Adrenal gland (tissue), 12 donors: ENCODE data around the gene PNRC1. TPM values are rescaled to one million over a fixed set of nuclear protein-coding genes. Genes with fewer than 3 reads are reported as not detected.
A peak's percentile ranks its signal among the peaks of the same experiment; 100 is the strongest.

Source experiments
- DNase-seq, 7 donors: peaks; one replicate each; pipeline ENCODE4 v3.0.0-alpha.2; 2019 to 2020
- H3K27ac ChIP-seq, 5 donors: fragments of 200-600 bp; sonication (generic) in 4 of 5; 1 replicate in 3 of 5; 2 replicates in 2 of 5; pipeline versions ENCODE4 v1.5.1 to v1.8.0; 2016 to 2020; ENCODE audit warnings: mild to moderate bottlenecking in 1 of 5
- H3K27me3 ChIP-seq: fragments of 200-600 bp; 2 replicates; pipeline ENCODE4 v1.8.0; 2021
- H3K36me3 ChIP-seq, 2 donors: fragments of 200-600 bp; replicated peaks in 1 of 2; 1 replicate in 1 of 2; 2 replicates in 1 of 2; pipeline versions ENCODE4 v1.5.1 to v1.8.0; 2018 to 2022
- H3K4me1 ChIP-seq, 2 donors: fragments of 200-600 bp; replicated peaks in 1 of 2; 1 replicate in 1 of 2; 2 replicates in 1 of 2; pipeline versions ENCODE4 v1.5.1 to v1.8.0; 2018 to 2021
- H3K4me3 ChIP-seq, 4 donors: fragments of 200-600 bp; sonication (generic) in 3 of 4; one replicate each; pipeline ENCODE4 v1.5.1; 2016 to 2018
- H3K9me3 ChIP-seq, 3 donors: fragments of 200-600 bp; sonication (generic) in 1 of 3; replicated peaks in 1 of 3; 1 replicate in 2 of 3; 2 replicates in 1 of 3; pipeline versions ENCODE4 v1.5.1 to v1.8.0; 2016 to 2021
- POLR2A ChIP-seq, 2 donors: fragments of 450-650 bp; IDR thresholded peaks; one replicate each; pipeline ENCODE4 v1.6.1; 2017; ENCODE audit warnings: antibody characterized with exemption in 2 of 2, mild to moderate bottlenecking in 2 of 2, moderate library complexity in 1 of 2
- WGBS, 4 donors: extraction: QIAGEN DNeasy Blood & Tissue Kit in 2 of 4; methylation state at CpG; one replicate each; pipeline versions ENCODE4 v1.1.5 to v1.1.7; 2013 to 2017; 5-methylcytosine and 5-hydroxymethylcytosine counted together
- intact Hi-C, 2 donors: fragments of 100-400 bp; cut with DNase I; formaldehyde crosslinking; loops; one replicate each; pipeline versions ENCODE4 v1.14.1 to v1.15.0; 2022 to 2023
- polyA plus RNA-seq, 3 donors: library from polyadenylated mRNA; stranded (reverse); fragments of 200-250 nt in 2 of 3; fragments of 350-450 nt in 1 of 3; fragmentation: Illumina TruSeq in 1 of 3; extraction: RNeasy Lipid Tissue Mini Kit (QIAGEN cat#74804) in 1 of 3; gene quantifications; one replicate each; pipeline ENCODE4 v1.2.3, GENCODE V29; 2013 to 2014
- total RNA-seq, 9 donors: library from RNA; depleted of rRNA in 4 of 9; stranded (reverse); fragments of >200 nt in 4 of 9; fragments of 120-200 nt in 1 of 9; fragmentation: NEBNext Ultra II Directional in 1 of 9; extraction: Animal tissue kit (Norgen Biotek cat#: 25700) in 1 of 9; gene quantifications; one replicate each; pipeline versions ENCODE4 v1.1.0 to v1.2.4, GENCODE V29; 2013 to 2023
- TF ChIP-seq, protein P1 (sequence below), 6 experiments: fragments of 450-650 bp in 4 of 6; fragments of 200-600 bp in 2 of 6; sonication (generic) in 1 of 6; IDR thresholded peaks; 1 replicate in 5 of 6; 2 replicates in 1 of 6; pipeline versions ENCODE4 v1.5.1 to v1.8.0; 2016 to 2021; ENCODE audit warnings: antibody characterized with exemption in 6 of 6, mild to moderate bottlenecking in 2 of 6, moderate library complexity in 1 of 6
- donor health status: healthy with polysubstance abuse.
- donor health status: Bipolar disorder and iron deficiency.
- donor health status: DM: yes; HTN: yes; CAD: no.
- donor health status: DM: no; HTN: no; CAD: no.
- donor health status: DM: no; HTN: no; CAD: no.
- donor health status: DM: yes; HTN: yes; CAD: no.

The PNRC1 gene
- total and polyA plus RNA-seq, 12 donors: 65.5 to 359 (median 220) TPM

DNA sequence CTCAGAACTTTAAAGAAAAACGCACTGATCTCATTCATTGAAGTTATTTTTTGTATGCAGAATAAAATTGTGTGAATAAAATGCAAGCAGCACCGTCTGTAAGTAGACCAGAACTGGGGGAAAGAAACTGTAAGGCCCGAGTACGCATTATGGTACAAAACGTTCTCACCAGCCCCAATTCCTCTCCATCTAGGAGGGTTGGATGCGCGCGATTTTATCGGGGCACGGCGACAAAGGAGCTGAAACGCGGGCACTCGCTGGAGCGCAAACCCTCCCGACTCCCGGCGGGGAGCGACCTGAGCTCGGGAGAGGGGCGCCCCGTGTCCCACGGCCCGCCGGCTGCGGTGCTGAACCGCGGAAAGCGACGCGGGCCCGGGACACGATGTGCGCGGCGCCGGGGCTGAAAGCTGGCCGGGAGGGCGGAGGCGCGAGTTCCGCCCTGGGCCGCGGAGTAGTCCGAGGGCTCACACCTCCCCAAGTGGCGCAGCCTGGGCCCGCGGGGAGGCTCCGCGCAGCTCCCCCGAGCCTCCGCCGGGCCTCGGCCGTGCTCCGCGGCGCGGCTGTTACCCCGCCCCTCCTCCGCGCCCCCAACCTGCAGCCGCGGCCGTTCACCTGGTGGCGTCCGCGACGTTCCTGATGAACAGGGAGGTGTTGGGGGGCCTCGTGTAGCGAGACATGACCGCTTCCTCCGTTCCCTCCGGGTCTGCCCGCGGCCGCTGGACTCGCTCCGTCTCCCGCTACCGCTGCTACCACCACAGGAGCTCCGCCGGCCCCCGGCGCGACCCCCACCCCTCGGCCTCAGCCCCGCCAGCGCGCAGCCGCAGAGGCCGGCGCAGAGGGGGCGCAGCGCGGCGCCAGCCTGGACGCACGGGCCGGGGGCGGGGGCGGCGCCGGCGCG is 36.9 kb downstream of the PNRC1 start, which contains the start of gene SRSF12:
Gene SRSF12, minus strand, starts transcription at position 861 of the 898 bp plus-strand sequence. Its CDS starts 184 bp downstream, at position 677.
- H3K36me3 ChIP-seq: no peaks in the 10 kb centered on the region
- peak within 1 kb of the TSS in 1 of 5 donors; percentile 8 for H3K27ac ChIP-seq
- H3K4me3 ChIP-seq: peak within 1 kb of the TSS; percentile 13 to 89 (median 80)
- H3K9me3 ChIP-seq: no peaks in the 10 kb centered on the region
- intact Hi-C loops: no loop called here
- no peak for TF ChIP-seq POLR2A (IDR thresholded peaks at IDR 0.05)
- TF ChIP-seq, protein P1, sequence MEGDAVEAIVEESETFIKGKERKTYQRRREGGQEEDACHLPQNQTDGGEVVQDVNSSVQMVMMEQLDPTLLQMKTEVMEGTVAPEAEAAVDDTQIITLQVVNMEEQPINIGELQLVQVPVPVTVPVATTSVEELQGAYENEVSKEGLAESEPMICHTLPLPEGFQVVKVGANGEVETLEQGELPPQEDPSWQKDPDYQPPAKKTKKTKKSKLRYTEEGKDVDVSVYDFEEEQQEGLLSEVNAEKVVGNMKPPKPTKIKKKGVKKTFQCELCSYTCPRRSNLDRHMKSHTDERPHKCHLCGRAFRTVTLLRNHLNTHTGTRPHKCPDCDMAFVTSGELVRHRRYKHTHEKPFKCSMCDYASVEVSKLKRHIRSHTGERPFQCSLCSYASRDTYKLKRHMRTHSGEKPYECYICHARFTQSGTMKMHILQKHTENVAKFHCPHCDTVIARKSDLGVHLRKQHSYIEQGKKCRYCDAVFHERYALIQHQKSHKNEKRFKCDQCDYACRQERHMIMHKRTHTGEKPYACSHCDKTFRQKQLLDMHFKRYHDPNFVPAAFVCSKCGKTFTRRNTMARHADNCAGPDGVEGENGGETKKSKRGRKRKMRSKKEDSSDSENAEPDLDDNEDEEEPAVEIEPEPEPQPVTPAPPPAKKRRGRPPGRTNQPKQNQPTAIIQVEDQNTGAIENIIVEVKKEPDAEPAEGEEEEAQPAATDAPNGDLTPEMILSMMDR (IDR thresholded peaks at IDR 0.05): peak in 2 of 6 experiments; percentile 18 to 19
- DNase-seq: peak in 6 of 7 donors; percentile 25 to 47 (median 30)
- H3K4me1 ChIP-seq: peaks cover 4 to 6% of the 10 kb centered on the region in 2 donors
- H3K27me3 ChIP-seq: no peaks in the 10 kb centered on the region
- 1 to 2% (median 1%) methylated on average over 17 to 106 of the region's 106 CpGs for WGBS, 4 donors

DNA sequence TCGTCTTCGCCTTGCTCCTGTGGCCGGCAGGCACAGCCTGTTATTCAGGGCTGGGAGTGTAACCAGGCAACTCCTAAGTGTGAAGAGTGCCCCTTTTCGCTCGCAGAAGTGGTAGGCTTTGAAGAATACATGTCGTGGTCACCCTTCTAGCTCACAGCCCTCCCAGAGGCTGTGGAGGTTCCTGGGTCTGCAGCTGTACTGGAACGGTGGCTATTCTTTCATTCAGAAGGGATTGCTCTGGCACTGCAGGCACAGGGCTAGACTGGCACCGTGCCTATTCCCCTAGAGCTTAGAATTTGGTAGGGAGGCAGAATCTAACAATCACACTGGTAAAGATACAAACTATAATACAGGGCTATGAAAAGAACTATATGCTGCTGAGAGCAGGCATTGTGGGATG is 38.4 kb downstream of the PNRC1 start:
- Histone ChIP-seq H3K4me3 (no peak overlapping the region), H3K4me1 (peaks cover 4 to 6% of the 10 kb centered on the region in 2 donors), H3K27me3 (no peaks in the 10 kb centered on the region), H3K36me3 (no peaks in the 10 kb centered on the region), H3K9me3 (no peaks in the 10 kb centered on the region), H3K27ac (no peak overlapping the region)
- TF ChIP-seq POLR2A (IDR thresholded peaks at IDR 0.05): no peak
- TF ChIP-seq, protein P1 (IDR thresholded peaks at IDR 0.05): no peak
- intact Hi-C loops: no loop called here
- WGBS, 4 donors: 86 to 94% (median 90%) methylated on average over 7 to 8 of the region's 8 CpGs
- DNase-seq: peak in 3 of 7 donors; percentile 34 to 56 (median 43)

DNA sequence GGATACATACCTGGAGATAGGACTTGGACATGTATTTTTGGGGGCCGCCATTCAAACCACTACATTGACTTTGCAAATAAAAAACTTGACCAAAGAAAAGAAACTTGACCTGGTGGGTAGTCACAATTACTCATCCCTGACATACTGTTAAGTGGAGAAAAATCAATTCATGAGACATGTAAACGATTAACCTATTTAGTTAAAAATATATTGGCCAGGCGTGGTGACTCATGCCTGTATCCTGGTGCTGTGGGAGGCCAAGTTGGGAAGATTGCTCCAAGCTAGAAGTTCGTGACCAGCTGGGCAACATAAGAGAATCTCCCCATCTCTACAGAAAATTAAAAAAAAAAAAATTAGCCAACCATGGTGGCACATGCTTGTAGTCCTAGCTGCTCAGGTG is 39.8 kb downstream of the PNRC1 start:
- H3K36me3 ChIP-seq: no peaks in the 10 kb centered on the region
- no peak for DNase-seq
- TF ChIP-seq POLR2A (IDR thresholded peaks at IDR 0.05): no peak
- TF ChIP-seq, protein P1 (IDR thresholded peaks at IDR 0.05): no peak
- intact Hi-C loops: no loop called here
- no peaks in the 10 kb centered on the region for H3K27me3 ChIP-seq
- 82 to 85% (median 85%) methylated on average over 4 of the region's 4 CpGs for WGBS, 4 donors
- H3K4me1 ChIP-seq: peaks cover 4 to 6% of the 10 kb centered on the region in 2 donors
- H3K4me3 ChIP-seq: no peak overlapping the region
- H3K9me3 ChIP-seq: no peaks in the 10 kb centered on the region
- no peak overlapping the region for H3K27ac ChIP-seq

DNA sequence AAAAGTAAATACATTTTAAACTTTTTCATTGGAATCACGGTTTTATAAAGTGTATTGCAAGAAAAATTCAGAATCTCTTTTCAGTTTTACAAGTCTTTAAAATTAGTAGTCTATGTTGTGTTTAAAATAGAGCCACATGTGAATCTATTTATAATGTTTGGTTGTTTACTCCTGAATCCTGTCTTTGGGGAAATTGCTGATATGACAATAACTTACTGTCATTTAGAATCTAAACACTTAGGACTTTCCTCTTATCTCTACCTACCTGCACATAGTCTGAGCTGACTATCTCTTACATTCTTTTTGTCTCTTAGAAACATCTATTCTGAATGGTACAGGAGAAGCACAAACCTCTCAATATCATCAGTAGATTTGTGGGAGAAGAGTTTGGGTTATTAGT is 41.4 kb downstream of the PNRC1 start:
- Histone ChIP-seq H3K27ac (no peak overlapping the region), H3K27me3 (no peaks in the 10 kb centered on the region), H3K36me3 (no peaks in the 10 kb centered on the region), H3K4me3 (no peak overlapping the region), H3K4me1 (peaks cover under 1 to 3% of the 10 kb centered on the region in 2 donors), H3K9me3 (no peaks in the 10 kb centered on the region)
- DNase-seq: no peak
- 81 to 87% (median 84%) methylated on average over 1 of the region's 1 CpG for WGBS, 4 donors
- intact Hi-C loops: no loop called here
- TF ChIP-seq POLR2A (IDR thresholded peaks at IDR 0.05): no peak
- TF ChIP-seq, protein P1 (IDR thresholded peaks at IDR 0.05): no peak
